ENCODE results near the gene ARHGDIB.

The ARHGDIB gene

DNA sequence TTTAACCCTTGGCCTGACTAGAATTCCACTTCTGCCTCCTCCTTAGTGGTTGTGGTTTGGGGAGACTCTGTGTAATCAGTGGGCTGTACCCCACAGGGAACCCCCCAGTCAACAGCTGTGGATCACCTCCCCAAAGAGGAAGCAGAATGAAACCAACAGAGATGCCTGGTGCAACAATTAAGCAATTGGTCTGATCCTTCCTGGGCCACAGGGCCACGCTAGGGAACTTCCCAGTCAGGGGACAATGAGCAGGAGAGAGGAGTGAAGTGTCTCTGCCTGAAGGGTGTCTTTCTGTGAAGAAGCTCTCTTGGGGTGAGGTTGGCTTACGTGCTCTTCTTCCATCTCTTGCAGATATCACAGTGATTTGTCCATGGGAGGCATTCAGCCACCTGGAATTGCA lies 19.6 kb upstream of the ARHGDIB start:
- no peaks in the 10 kb centered on the region for H3K4me1 ChIP-seq (ENCODE audit: control insufficient read depth, low read depth, low read length)
- no CpG with 5 or more reads among the region's 2 CpGs for WGBS (ENCODE audit: extremely low coverage, insufficient coverage, low lambda C conversion rate)
- H3K9ac ChIP-seq (ENCODE audit: low read length) = no peak overlapping the region
- H3K56ac ChIP-seq (ENCODE audit: low read length) = no peak overlapping the region
- H3K79me2 ChIP-seq (ENCODE audit: control insufficient read depth, insufficient read depth, low read length) = no peaks in the 10 kb centered on the region
- no peaks in the 10 kb centered on the region for H3K36me3 ChIP-seq (ENCODE audit: control insufficient read depth, insufficient read depth, low read length)
- H3K27me3 ChIP-seq (ENCODE audit: insufficient read depth, low read length, poor library complexity) = no peaks in the 10 kb centered on the region
- H3K23ac ChIP-seq (ENCODE audit: low read length) = no peak overlapping the region
- H2BK15ac ChIP-seq (replicated peaks; ENCODE audit: low read depth) = no peak overlapping the region
- no peak overlapping the region for H4K8ac ChIP-seq (ENCODE audit: low read depth, low read length)
- no peak overlapping the region for H2BK120ac ChIP-seq (ENCODE audit: low read depth, low read length)
- DNase-seq = no peak
- no peak overlapping the region for H3K27ac ChIP-seq (ENCODE audit: low read depth, low read length)
- no peak overlapping the region for H2BK5ac ChIP-seq (ENCODE audit: low read length)
- no peaks in the 10 kb centered on the region for H3K79me1 ChIP-seq (ENCODE audit: low read length)
- H2AK5ac ChIP-seq (ENCODE audit: low read length) = no peak overlapping the region
- no peak overlapping the region for H4K5ac ChIP-seq (ENCODE audit: low read length)
- H3K4me3 ChIP-seq (ENCODE audit: low read length) = no peak overlapping the region
- no peak overlapping the region for H3K4ac ChIP-seq (ENCODE audit: low read depth, low read length)
- H3K4me2 ChIP-seq (ENCODE audit: low read length) = no peak overlapping the region
- H3K18ac ChIP-seq (ENCODE audit: low read length) = no peak overlapping the region

DNA sequence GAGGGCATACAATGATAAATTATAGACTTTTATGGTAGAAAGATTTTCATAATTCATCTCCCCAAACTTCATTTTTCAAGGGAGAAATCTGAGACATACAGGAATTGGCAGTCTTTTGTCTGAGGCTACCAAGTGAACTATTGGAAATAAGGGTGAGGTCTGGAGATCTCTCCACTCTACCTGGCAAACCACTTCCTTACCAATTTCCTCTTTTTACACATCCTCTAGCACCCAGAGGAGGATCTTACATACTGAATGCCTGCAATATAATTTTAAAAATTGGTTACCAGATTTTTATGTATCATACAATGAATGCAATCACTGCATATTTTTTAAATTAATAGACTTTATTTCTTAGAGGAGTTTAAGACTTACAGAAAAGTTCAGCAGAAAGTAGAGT lies 18.1 kb upstream of the ARHGDIB start:
- H3K27me3 ChIP-seq (ENCODE audit: insufficient read depth, low read length, poor library complexity) = no peaks in the 10 kb centered on the region

DNA sequence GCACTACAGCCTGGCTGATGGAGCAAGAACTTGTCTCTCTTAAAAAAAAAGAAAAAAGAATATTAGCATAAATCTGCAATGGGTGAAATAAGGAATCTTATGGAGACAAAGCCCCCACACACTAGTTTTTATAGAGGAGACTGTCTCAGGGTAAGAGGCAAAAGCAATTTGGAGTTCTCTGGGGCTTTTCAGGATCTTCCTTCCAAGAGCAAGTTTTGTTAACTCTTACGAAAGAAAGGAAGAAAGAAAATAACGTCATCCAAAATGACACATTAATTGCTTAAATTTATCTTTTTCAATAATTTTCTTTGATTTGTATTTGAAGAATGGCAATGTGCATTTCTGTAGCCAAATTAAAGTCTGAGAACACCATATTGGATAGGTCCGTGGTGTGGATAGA lies 15.3 kb upstream of the ARHGDIB start:
- H3K9ac ChIP-seq (ENCODE audit: low read length) = no peak overlapping the region

More for the DNA sequence above, 18.1 kb upstream of the ARHGDIB start:
- Histone ChIP-seq H3K23ac (ENCODE audit: low read length) (no peak overlapping the region), H3K9ac (ENCODE audit: low read length) (no peak overlapping the region), H3K18ac (ENCODE audit: low read length) (no peak overlapping the region), H2BK5ac (ENCODE audit: low read length) (no peak overlapping the region), H3K27ac (ENCODE audit: low read depth, low read length) (no peak overlapping the region), H3K4ac (ENCODE audit: low read depth, low read length) (no peak overlapping the region), H4K5ac (ENCODE audit: low read length) (no peak overlapping the region), H3K36me3 (ENCODE audit: control insufficient read depth, insufficient read depth, low read length) (no peaks in the 10 kb centered on the region), H2BK15ac (replicated peaks; ENCODE audit: low read depth) (no peak overlapping the region), H3K4me3 (ENCODE audit: low read length) (no peak overlapping the region), H3K79me1 (ENCODE audit: low read length) (no peaks in the 10 kb centered on the region), H2AK5ac (ENCODE audit: low read length) (no peak overlapping the region), H2BK120ac (ENCODE audit: low read depth, low read length) (no peak overlapping the region), H4K8ac (ENCODE audit: low read depth, low read length) (no peak overlapping the region), H3K56ac (ENCODE audit: low read length) (no peak overlapping the region), H3K79me2 (ENCODE audit: control insufficient read depth, insufficient read depth, low read length) (no peaks in the 10 kb centered on the region), H3K4me1 (ENCODE audit: control insufficient read depth, low read depth, low read length) (no peaks in the 10 kb centered on the region), H3K4me2 (ENCODE audit: low read length) (no peak overlapping the region)
- no peak for DNase-seq

GRCh38 chr12:14975457-14975856 lies 14.1 kb upstream of the ARHGDIB start:
- no peak overlapping the region for H2AK5ac ChIP-seq (ENCODE audit: low read length)
- no peak overlapping the region for H3K4ac ChIP-seq (ENCODE audit: low read depth, low read length)
- no peak overlapping the region for H3K4me3 ChIP-seq (ENCODE audit: low read length)
- H4K8ac ChIP-seq (ENCODE audit: low read depth, low read length) = no peak overlapping the region
- no peaks in the 10 kb centered on the region for H3K79me1 ChIP-seq (ENCODE audit: low read length)
- no peak overlapping the region for H3K9ac ChIP-seq (ENCODE audit: low read length)
- no peaks in the 10 kb centered on the region for H3K4me1 ChIP-seq (ENCODE audit: control insufficient read depth, low read depth, low read length)
- no peak overlapping the region for H4K5ac ChIP-seq (ENCODE audit: low read length)
- no peak overlapping the region for H2BK5ac ChIP-seq (ENCODE audit: low read length)
- H3K18ac ChIP-seq (ENCODE audit: low read length) = no peak overlapping the region
- no CpG with 5 or more reads among the region's 4 CpGs for WGBS (ENCODE audit: extremely low coverage, insufficient coverage, low lambda C conversion rate)
- H3K27ac ChIP-seq (ENCODE audit: low read depth, low read length) = no peak overlapping the region
- no peaks in the 10 kb centered on the region for H3K27me3 ChIP-seq (ENCODE audit: insufficient read depth, low read length, poor library complexity)
- H3K36me3 ChIP-seq (ENCODE audit: control insufficient read depth, insufficient read depth, low read length) = no peaks in the 10 kb centered on the region
- H3K23ac ChIP-seq (ENCODE audit: low read length) = no peak overlapping the region
- H3K4me2 ChIP-seq (ENCODE audit: low read length) = no peak overlapping the region
- no peak overlapping the region for H2BK120ac ChIP-seq (ENCODE audit: low read depth, low read length)
- no peak overlapping the region for H3K56ac ChIP-seq (ENCODE audit: low read length)
- H3K79me2 ChIP-seq (ENCODE audit: control insufficient read depth, insufficient read depth, low read length) = no peaks in the 10 kb centered on the region
- no peak overlapping the region for H2BK15ac ChIP-seq (replicated peaks; ENCODE audit: low read depth)
- DNase-seq = no peak

More for the DNA sequence above, 15.3 kb upstream of the ARHGDIB start:
- Histone ChIP-seq H3K4ac (ENCODE audit: low read depth, low read length) (no peak overlapping the region), H3K18ac (ENCODE audit: low read length) (no peak overlapping the region), H3K4me3 (ENCODE audit: low read length) (no peak overlapping the region), H4K5ac (ENCODE audit: low read length) (no peak overlapping the region), H3K4me1 (ENCODE audit: control insufficient read depth, low read depth, low read length) (no peaks in the 10 kb centered on the region), H2AK5ac (ENCODE audit: low read length) (no peak overlapping the region), H3K79me1 (ENCODE audit: low read length) (no peaks in the 10 kb centered on the region), H3K56ac (ENCODE audit: low read length) (no peak overlapping the region), H3K27ac (ENCODE audit: low read depth, low read length) (no peak overlapping the region), H3K27me3 (ENCODE audit: insufficient read depth, low read length, poor library complexity) (no peaks in the 10 kb centered on the region), H3K23ac (ENCODE audit: low read length) (no peak overlapping the region), H3K4me2 (ENCODE audit: low read length) (no peak overlapping the region), H2BK120ac (ENCODE audit: low read depth, low read length) (no peak overlapping the region), H2BK15ac (replicated peaks; ENCODE audit: low read depth) (no peak overlapping the region), H2BK5ac (ENCODE audit: low read length) (no peak overlapping the region), H3K79me2 (ENCODE audit: control insufficient read depth, insufficient read depth, low read length) (no peaks in the 10 kb centered on the region), H3K36me3 (ENCODE audit: control insufficient read depth, insufficient read depth, low read length) (no peaks in the 10 kb centered on the region), H4K8ac (ENCODE audit: low read depth, low read length) (no peak overlapping the region)
- DNase-seq = no peak
- WGBS (ENCODE audit: extremely low coverage, insufficient coverage, low lambda C conversion rate) = no CpG with 5 or more reads among the region's 3 CpGs

GRCh38 chr12:14974633-14975032 lies 13.2 kb upstream of the ARHGDIB start:
- H3K79me1 ChIP-seq (ENCODE audit: low read length) = no peaks in the 10 kb centered on the region
- H3K36me3 ChIP-seq (ENCODE audit: control insufficient read depth, insufficient read depth, low read length) = no peaks in the 10 kb centered on the region
- no peak overlapping the region for H4K8ac ChIP-seq (ENCODE audit: low read depth, low read length)
- no peak overlapping the region for H3K18ac ChIP-seq (ENCODE audit: low read length)
- no peak overlapping the region for H2BK120ac ChIP-seq (ENCODE audit: low read depth, low read length)
- no peaks in the 10 kb centered on the region for H3K27me3 ChIP-seq (ENCODE audit: insufficient read depth, low read length, poor library complexity)
- H3K4me3 ChIP-seq (ENCODE audit: low read length) = no peak overlapping the region
- WGBS (ENCODE audit: extremely low coverage, insufficient coverage, low lambda C conversion rate) = no CpG with 5 or more reads among the region's 3 CpGs
- no peak overlapping the region for H3K23ac ChIP-seq (ENCODE audit: low read length)
- H2BK5ac ChIP-seq (ENCODE audit: low read length) = no peak overlapping the region
- no peak for DNase-seq
- H2AK5ac ChIP-seq (ENCODE audit: low read length) = no peak overlapping the region
- no peak overlapping the region for H4K5ac ChIP-seq (ENCODE audit: low read length)
- H3K4ac ChIP-seq (ENCODE audit: low read depth, low read length) = no peak overlapping the region
- H2BK15ac ChIP-seq (replicated peaks; ENCODE audit: low read depth) = no peak overlapping the region
- no peaks in the 10 kb centered on the region for H3K4me1 ChIP-seq (ENCODE audit: control insufficient read depth, low read depth, low read length)
- H3K79me2 ChIP-seq (ENCODE audit: control insufficient read depth, insufficient read depth, low read length) = no peaks in the 10 kb centered on the region
- no peak overlapping the region for H3K56ac ChIP-seq (ENCODE audit: low read length)
- no peak overlapping the region for H3K27ac ChIP-seq (ENCODE audit: low read depth, low read length)
- H3K4me2 ChIP-seq (ENCODE audit: low read length) = no peak overlapping the region
- no peak overlapping the region for H3K9ac ChIP-seq (ENCODE audit: low read length)

DNA sequence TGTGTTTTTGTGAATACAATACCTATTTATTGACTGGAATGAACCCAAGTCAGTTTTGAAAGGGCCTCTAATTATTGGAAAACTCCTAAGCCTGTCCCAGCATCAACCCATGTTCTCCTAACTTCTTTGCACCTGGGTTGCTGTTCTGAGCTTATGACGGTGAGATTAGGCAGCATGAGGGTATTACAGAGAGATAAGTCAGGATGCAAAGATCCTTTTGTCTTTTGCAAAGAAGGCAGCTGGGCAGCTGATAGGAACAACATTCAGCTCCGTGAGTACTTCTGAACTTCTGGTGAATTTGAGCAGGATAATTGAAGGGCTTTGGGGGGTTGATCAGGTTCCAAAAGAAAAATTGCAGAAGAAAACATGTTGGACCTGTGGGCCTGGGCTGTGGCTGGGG lies 11.4 kb upstream of the ARHGDIB start, which contains the start of gene PDE6H:
TSS of gene PDE6H (plus strand) at position 227 of the 400 bp plus-strand sequence. CDS start 4,971 bp downstream, outside the sequence.
- H3K56ac ChIP-seq (ENCODE audit: low read length) = no peak within 1 kb of the TSS
- no peaks in the 10 kb centered on the region for H3K27me3 ChIP-seq (ENCODE audit: insufficient read depth, low read length, poor library complexity)
- H3K9ac ChIP-seq (ENCODE audit: low read length) = no peak within 1 kb of the TSS
- no peak within 1 kb of the TSS for H4K8ac ChIP-seq (ENCODE audit: low read depth, low read length)
- H3K4ac ChIP-seq (ENCODE audit: low read depth, low read length) = no peak within 1 kb of the TSS
- no peaks in the 10 kb centered on the region for H3K79me2 ChIP-seq (ENCODE audit: control insufficient read depth, insufficient read depth, low read length)
- H2BK120ac ChIP-seq (ENCODE audit: low read depth, low read length) = no peak within 1 kb of the TSS
- H3K18ac ChIP-seq (ENCODE audit: low read length) = no peak within 1 kb of the TSS
- no peaks in the 10 kb centered on the region for H3K4me1 ChIP-seq (ENCODE audit: control insufficient read depth, low read depth, low read length)
- no peak within 1 kb of the TSS for H3K23ac ChIP-seq (ENCODE audit: low read length)
- H2BK5ac ChIP-seq (ENCODE audit: low read length) = no peak within 1 kb of the TSS
- H2AK5ac ChIP-seq (ENCODE audit: low read length) = no peak within 1 kb of the TSS
- H3K79me1 ChIP-seq (ENCODE audit: low read length) = no peaks in the 10 kb centered on the region
- no peak for DNase-seq
- WGBS (ENCODE audit: extremely low coverage, insufficient coverage, low lambda C conversion rate) = no CpG with 5 or more reads among the region's 2 CpGs
- H3K27ac ChIP-seq (ENCODE audit: low read depth, low read length) = no peak within 1 kb of the TSS
- no peak within 1 kb of the TSS for H2BK15ac ChIP-seq (replicated peaks; ENCODE audit: low read depth)
- H3K36me3 ChIP-seq (ENCODE audit: control insufficient read depth, insufficient read depth, low read length) = no peaks in the 10 kb centered on the region
- H3K4me3 ChIP-seq (ENCODE audit: low read length) = no peak within 1 kb of the TSS
- no peak within 1 kb of the TSS for H4K5ac ChIP-seq (ENCODE audit: low read length)
- H3K4me2 ChIP-seq (ENCODE audit: low read length) = no peak within 1 kb of the TSS

Data from mesendoderm (in vitro differentiated cells).